Motor neuron (in vitro differentiated cells): ENCODE measurements around the gene APCDD1L. TPM values are rescaled to one million over a fixed set of nuclear protein-coding genes. Genes with fewer than 3 reads are reported as not detected.

ENCODE experiments used
- ATAC-seq, 8 experiments: fragments of 200-7000 bp; cut with Tn5 transposase; replicated peaks in 6 of 8; 2 replicates each; pipeline ENCODE4 v1.8.0; 2021; ENCODE audit warnings: mild to moderate bottlenecking in 8 of 8, moderate library complexity in 8 of 8
- H3K27ac ChIP-seq, 2 donors: fragments of 250-450 bp; sonication (Bioruptor Pico); 2 replicates each; pipeline ENCODE4 v1.9.0; 2021; ENCODE audit warnings: antibody characterized with exemption in 2 of 2, mild to moderate bottlenecking in 2 of 2, moderate library complexity in 1 of 2
- H3K4me1 ChIP-seq, 2 donors: fragments of 250-450 bp; sonication (Bioruptor Pico); replicated peaks in 1 of 2; 2 replicates each; pipeline ENCODE4 v1.6.1; 2021; ENCODE audit warnings: antibody characterized with exemption in 2 of 2, mild to moderate bottlenecking in 2 of 2, moderate library complexity in 1 of 2
- H3K4me3 ChIP-seq, 5 donors: fragments of 250-450 bp; sonication (Bioruptor Pico); 2 replicates each; pipeline ENCODE4 v1.9.0; 2021; ENCODE audit warnings: antibody characterized with exemption in 5 of 5, mild to moderate bottlenecking in 5 of 5, moderate library complexity in 4 of 5
- WGBS, 10 experiments: fragments of 450-650 bp; shearing (Covaris generic); methylation state at CpG; one replicate each; pipeline ENCODE4 v1.0.0; 2022; 5-methylcytosine and 5-hydroxymethylcytosine counted together
- in situ Hi-C, 9 experiments: fragments of 400-800 bp; cut with MboI; loops; one replicate each; pipeline ENCODE4 v1.15.0; 2021; ENCODE audit warnings: low sequenced_read_pairs in 9 of 9, low pct_unique_long_range_greater_than_20kb in 2 of 9; ENCODE audit not compliant: unreplicated experiment in 9 of 9
- total RNA-seq, 8 experiments: library from RNA; unstranded; fragments of 300-600 nt; gene quantifications; 2 replicates each; pipeline versions ENCODE4 v1.2.3 to v1.2.4, GENCODE V29; 2022

APCDD1L gene
- total RNA-seq, 8 experiments from 2014 or later, result 0.11 to 6.3 (median 0.59) TPM

DNA sequence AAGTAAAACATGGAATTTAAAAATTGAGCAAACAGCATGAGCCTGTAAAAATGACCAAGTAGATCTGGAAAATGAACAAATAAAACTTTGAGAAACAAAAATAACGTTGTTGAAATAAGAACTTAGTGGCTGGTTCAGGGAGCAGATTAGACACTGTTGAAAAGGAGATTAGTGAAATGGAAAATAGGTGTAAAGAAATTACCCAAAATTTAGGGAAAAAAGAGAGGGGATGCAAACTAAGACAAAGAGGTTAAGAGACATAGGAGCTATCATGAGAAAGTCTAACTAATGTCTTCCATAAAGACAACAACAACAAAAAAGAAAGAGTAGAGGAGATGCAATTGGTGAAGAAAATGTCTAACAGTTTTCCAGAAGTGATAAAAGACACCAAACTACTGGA, 29.0 kb downstream of the APCDD1L start:
- no peak overlapping the region for H3K4me3 ChIP-seq
- in situ Hi-C loops, result loop anchor here in 3 of 9 experiments (10.0 to 25.0 kb wide), 2 partner anchors 169 to 351 kb away; partner anchors contain the start of gene STX16 (in 1 of the 3)

GRCh38 chr20:58485393-58485792, 29.8 kb downstream of the APCDD1L start:
- peak in 2 of 8 experiments; percentile 28 to 81 for ATAC-seq
- WGBS, 10 experiments, result 35 to 100% (median 91%) methylated on average over 1 to 3 of the region's 3 CpGs; no CpG with 5 or more reads in 2 of the 10 experiments
- in situ Hi-C loops, result loop anchor here in 3 of 9 experiments (10.0 to 25.0 kb wide), 2 partner anchors 169 to 352 kb away; partner anchors contain the start of gene STX16 (in 1 of the 3)
- H3K4me1 ChIP-seq, result no peaks in the 10 kb centered on the region
- H3K4me3 ChIP-seq, result no peak overlapping the region
- no peak overlapping the region for H3K27ac ChIP-seq

More for the DNA sequence above, 29.0 kb downstream of the APCDD1L start:
- 0 to 42% (median 10%) methylated on average over 1 of the region's 1 CpG for WGBS, 10 experiments
- ATAC-seq, result no peak
- Histone ChIP-seq H3K27ac (no peak overlapping the region), H3K4me1 (peaks cover 0 to 3% of the 10 kb centered on the region in 2 donors)

- in situ Hi-C loops, result loop anchor here in 3 of 9 experiments (10.0 to 25.0 kb wide), 2 partner anchors 171 to 354 kb away; partner anchors contain the start of gene STX16 (in 1 of the 3)
- no peak for ATAC-seq
- H3K4me1 ChIP-seq, result no peaks in the 10 kb centered on the region
- no peak overlapping the region for H3K4me3 ChIP-seq
- no peak overlapping the region for H3K27ac ChIP-seq
- WGBS, 10 experiments, result 20 to 100% (median 95%) methylated on average over 1 to 6 of the region's 6 CpGs; no CpG with 5 or more reads in 3 of the 10 experiments
Measured at GRCh38 chr20:58483470-58483869, 31.7 kb downstream of the APCDD1L start.

- no peaks in the 10 kb centered on the region for H3K4me1 ChIP-seq
- no peak overlapping the region for H3K27ac ChIP-seq
- H3K4me3 ChIP-seq, result no peak overlapping the region
- 42 to 89% (median 85%) methylated on average over 1 to 5 of the region's 5 CpGs; no CpG with 5 or more reads in 4 of the 10 experiments for WGBS, 10 experiments
- in situ Hi-C loops, result loop anchor here in 3 of 9 experiments (10.0 to 25.0 kb wide), 2 partner anchors 172 to 354 kb away; partner anchors contain the start of gene STX16 (in 1 of the 3)
- ATAC-seq, result no peak
Measured at GRCh38 chr20:58483051-58483450, 32.1 kb downstream of the APCDD1L start.

GRCh38 chr20:58482416-58482815, 32.8 kb downstream of the APCDD1L start:
- Histone ChIP-seq H3K4me3 (no peak overlapping the region), H3K27ac (no peak overlapping the region), H3K4me1 (no peaks in the 10 kb centered on the region)
- in situ Hi-C loops, result loop anchor here in 3 of 9 experiments (10.0 to 25.0 kb wide), 2 partner anchors 172 to 355 kb away; partner anchors contain the start of gene STX16 (in 1 of the 3)
- 76 to 100% (median 89%) methylated on average over 1 to 7 of the region's 10 CpGs; no CpG with 5 or more reads in 4 of the 10 experiments for WGBS, 10 experiments
- no peak for ATAC-seq

DNA sequence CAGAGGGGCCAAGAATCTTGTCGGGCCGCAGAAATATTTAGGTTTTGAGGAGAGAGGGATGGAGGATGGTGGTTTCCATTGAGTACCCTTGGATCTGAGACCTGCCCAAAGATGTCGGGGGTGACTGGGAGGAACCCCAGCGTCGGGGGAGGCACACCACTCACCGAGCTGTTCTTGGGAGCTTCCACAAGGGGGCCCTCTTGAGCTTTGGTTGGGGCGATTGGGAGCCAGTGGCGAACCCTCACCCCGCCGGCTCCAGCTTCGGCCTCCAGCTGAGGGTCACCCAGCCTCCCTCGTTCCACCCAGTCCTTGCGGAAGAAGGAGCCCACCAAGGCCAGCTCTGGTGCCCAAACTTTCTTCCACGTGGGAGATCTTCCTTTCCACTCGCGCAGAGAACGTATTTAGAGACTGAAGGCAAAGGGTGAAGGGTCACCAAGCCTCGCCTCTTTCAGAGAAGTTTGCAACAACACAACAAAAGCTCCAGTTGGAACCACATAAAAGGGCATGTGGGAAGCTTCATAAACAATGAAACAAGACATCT, 33.6 kb downstream of the APCDD1L start:
- Histone ChIP-seq H3K27ac (no peak overlapping the region), H3K4me3 (no peak overlapping the region), H3K4me1 (no peaks in the 10 kb centered on the region)
- in situ Hi-C loops, result loop anchor here in 3 of 9 experiments (10.0 to 25.0 kb wide), 2 partner anchors 173 to 356 kb away; partner anchors contain the start of gene STX16 (in 1 of the 3)
- 0 to 53% (median 50%) methylated on average over 1 to 11 of the region's 18 CpGs; no CpG with 5 or more reads in 3 of the 10 experiments for WGBS, 10 experiments
- peak in 3 of 8 experiments; percentile 47 to 67 (median 59) for ATAC-seq

- ATAC-seq, result peak in 1 of 8 experiments; percentile 73
- Histone ChIP-seq H3K4me1 (no peaks in the 10 kb centered on the region), H3K4me3 (no peak overlapping the region), H3K27ac (no peak overlapping the region)
- 13 to 87% (median 70%) methylated on average over 1 to 13 of the region's 16 CpGs for WGBS, 10 experiments
- in situ Hi-C loops, result loop anchor here in 3 of 9 experiments (10.0 to 25.0 kb wide), 2 partner anchors 174 to 357 kb away; partner anchors contain the start of gene STX16 (in 1 of the 3)
Measured at GRCh38 chr20:58480551-58481336, 34.5 kb downstream of the APCDD1L start.

DNA sequence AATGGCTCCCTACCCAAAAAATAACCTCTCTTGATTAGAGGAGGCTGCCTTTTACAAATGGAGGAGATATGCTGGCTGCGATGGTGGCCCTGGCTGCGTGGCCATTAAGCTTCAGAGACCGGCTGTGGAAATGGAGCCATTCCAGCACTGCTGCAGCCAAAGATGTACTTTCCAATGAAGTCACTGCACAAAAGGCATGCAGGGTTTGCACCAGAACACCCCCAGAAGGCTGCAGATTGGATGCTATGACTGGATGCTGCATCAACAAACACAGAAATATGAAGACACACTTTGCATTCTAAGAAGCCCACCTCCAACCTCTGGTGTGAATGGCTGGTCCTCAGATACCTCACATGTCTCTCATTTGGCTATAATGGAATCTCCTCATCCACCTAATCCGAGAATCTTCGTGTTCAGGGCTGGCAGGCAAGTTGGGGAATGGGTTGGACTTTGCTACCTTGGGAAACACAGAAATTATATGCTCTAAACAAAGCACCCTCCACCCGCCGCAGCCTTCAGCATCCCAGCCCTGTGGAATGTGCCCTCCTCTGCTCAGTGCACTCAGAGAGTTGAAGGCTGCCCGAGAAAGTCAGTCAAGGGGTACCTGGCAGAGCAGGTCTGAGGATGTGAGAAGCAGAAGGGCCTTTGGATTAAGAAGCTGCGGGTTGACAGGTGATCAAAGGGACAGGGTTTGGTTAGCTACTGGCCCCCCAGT, 35.3 kb downstream of the APCDD1L start:
- Histone ChIP-seq H3K4me3 (no peak overlapping the region), H3K4me1 (no peaks in the 10 kb centered on the region), H3K27ac (no peak overlapping the region)
- no peak for ATAC-seq
- 33 to 100% (median 84%) methylated on average over 2 to 9 of the region's 9 CpGs; no CpG with 5 or more reads in 3 of the 10 experiments for WGBS, 10 experiments
- in situ Hi-C loops, result loop anchor here in 3 of 9 experiments (10.0 to 25.0 kb wide), 2 partner anchors 175 to 357 kb away; partner anchors contain the start of gene STX16 (in 1 of the 3)

DNA sequence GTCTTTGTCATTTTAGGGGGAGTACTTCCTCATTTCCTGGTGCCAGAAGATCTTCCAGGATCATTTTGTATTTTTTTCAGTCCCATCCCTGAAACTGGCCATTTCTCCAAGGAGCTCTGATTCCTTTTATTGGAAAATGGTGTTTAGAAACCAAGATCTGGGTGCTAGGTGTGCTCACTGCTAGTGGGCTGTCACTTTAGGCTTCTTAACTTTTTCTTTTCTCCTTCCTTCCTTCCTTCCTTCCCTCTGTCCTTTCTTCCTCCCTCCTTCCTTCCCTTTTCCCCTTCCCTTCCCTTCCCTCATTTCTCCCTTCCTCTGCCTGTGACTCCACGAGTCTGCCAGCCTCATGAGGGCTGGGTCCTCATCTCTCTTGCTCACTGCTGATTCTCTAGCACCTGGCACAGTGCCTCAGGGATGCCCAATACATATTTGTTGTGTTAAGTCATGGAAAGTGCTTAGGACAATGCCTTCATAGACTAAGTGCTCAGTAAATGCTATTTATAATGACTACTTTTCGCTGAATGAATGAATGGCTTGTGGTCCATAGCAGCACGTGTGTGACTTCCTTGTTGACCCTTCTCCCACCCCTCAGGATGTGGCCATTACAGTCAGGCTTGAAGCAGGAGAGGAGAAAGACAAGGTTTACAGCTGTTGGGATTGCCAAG, 36.9 kb downstream of the APCDD1L start:
- in situ Hi-C loops, result loop anchor here in 3 of 9 experiments (25.0 kb wide), 1 partner anchor 359 kb away; no protein-coding TSS in a partner anchor
- Histone ChIP-seq H3K27ac (no peak overlapping the region), H3K4me3 (no peak overlapping the region), H3K4me1 (no peaks in the 10 kb centered on the region)
- 13 to 100% (median 71%) methylated on average over 1 to 3 of the region's 3 CpGs; no CpG with 5 or more reads in 2 of the 10 experiments for WGBS, 10 experiments
- ATAC-seq, result no peak

DNA sequence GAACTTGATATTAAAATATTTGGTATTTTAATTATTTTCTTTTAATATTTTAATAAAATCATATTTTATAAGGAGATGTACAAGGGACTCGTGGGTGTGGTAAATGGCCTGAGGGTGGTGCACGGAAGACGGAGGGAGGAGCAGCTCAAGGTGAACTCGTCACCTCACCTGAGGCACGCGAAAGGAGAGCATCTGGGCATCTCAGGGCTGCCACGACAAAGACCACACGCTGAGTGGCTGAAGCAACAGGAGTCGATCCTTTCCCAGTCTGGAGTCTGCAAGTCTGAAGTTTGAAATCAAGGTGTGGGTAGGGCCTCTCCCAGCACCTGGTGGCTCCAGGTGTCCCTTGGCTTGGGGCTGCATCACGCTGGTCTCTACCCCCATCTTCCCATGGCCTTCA, 39.7 kb downstream of the APCDD1L start:
- in situ Hi-C loops, result loop anchor here in 3 of 9 experiments (25.0 kb wide), 1 partner anchor 362 kb away; no protein-coding TSS in a partner anchor
- Histone ChIP-seq H3K27ac (no peak overlapping the region), H3K4me3 (no peak overlapping the region), H3K4me1 (no peaks in the 10 kb centered on the region)
- no peak for ATAC-seq
- WGBS, 10 experiments, result 74 to 100% (median 83%) methylated on average over 1 to 10 of the region's 10 CpGs; no CpG with 5 or more reads in 2 of the 10 experiments

GRCh38 chr20:58473453-58474425, 41.5 kb downstream of the APCDD1L start:
- 67 to 100% (median 86%) methylated on average over 2 to 7 of the region's 13 CpGs for WGBS, 10 experiments
- no peak for ATAC-seq
- H3K4me1 ChIP-seq, result no peaks in the 10 kb centered on the region
- H3K27ac ChIP-seq, result no peak overlapping the region
- no peak overlapping the region for H3K4me3 ChIP-seq
- in situ Hi-C loops, result no loop called here
